OCI-LY7 (cell line): ENCODE data around the gene LIFR. TPM values are rescaled to one million over a fixed set of nuclear protein-coding genes. Genes with fewer than 3 reads are reported as not detected.

Source experiments
- BruUV-seq: library from RNA; stranded (reverse); fragments of 400-500 nt; replicated peaks from 2 replicates; lab custom pipeline; 2021; lab: Mats Ljungman, UMichigan
- CTCF ChIA-PET: fragments of 300-600 bp; sonication (Branson Sonifier 250); formaldehyde crosslinking; loops from one replicate; lab custom pipeline; 2022; ENCODE audit warnings: antibody characterized with exemption; ENCODE audit not compliant: unreplicated experiment; lab: Charles Lee
- POLR2A ChIA-PET: fragments of 300-600 bp; sonication (Branson Sonifier 250); formaldehyde crosslinking; loops from one replicate; lab custom pipeline; 2022; ENCODE audit warnings: antibody characterized with exemption; lab: Charles Lee
- DNase-seq: peaks from one replicate; pipeline ENCODE4 v3.0.0-alpha.2; 2015; ENCODE audit warnings: low spot score
- H2AFZ ChIP-seq: fragments of 200-600 bp; sonication (generic), shearing (Covaris generic); 2 replicates; pipeline ENCODE4 v1.6.1; 2014; ENCODE audit warnings: mild to moderate bottlenecking, antibody characterized with exemption, low read length, moderate library complexity
- H3K27ac ChIP-seq: fragments of 200-600 bp; sonication (generic); 2 replicates; pipeline ENCODE4 v1.5.1; 2014; ENCODE audit warnings: mixed run types, low read depth, mild to moderate bottlenecking, moderate library complexity, low read length, inconsistent platforms; ENCODE audit not compliant: poor library complexity, severe bottlenecking
- H3K36me3 ChIP-seq: fragments of 200-600 bp; sonication (generic); 2 replicates; pipeline ENCODE4 v1.6.1; 2014; ENCODE audit warnings: mild to moderate bottlenecking, antibody characterized with exemption, low read length, moderate library complexity, mixed read lengths; ENCODE audit not compliant: insufficient read depth
- H3K4me1 ChIP-seq: fragments of 200-600 bp; sonication (generic); 2 replicates; pipeline ENCODE4 v1.5.1; 2014; ENCODE audit warnings: mild to moderate bottlenecking, low read length; ENCODE audit not compliant: insufficient read depth, poor library complexity, severe bottlenecking
- H3K4me2 ChIP-seq: fragments of 200-600 bp; sonication (generic); 2 replicates; pipeline ENCODE4 v1.6.1; 2014; ENCODE audit warnings: mild to moderate bottlenecking, low read length
- H3K4me3 ChIP-seq: fragments of 200-600 bp; sonication (generic); 2 replicates; pipeline ENCODE4 v1.5.1; 2014; ENCODE audit warnings: mild to moderate bottlenecking, low read depth, low read length; ENCODE audit not compliant: poor library complexity, severe bottlenecking
- H3K79me2 ChIP-seq: fragments of 200-600 bp; sonication (generic); 2 replicates; pipeline ENCODE4 v1.6.1; 2016; ENCODE audit warnings: low read depth, mild to moderate bottlenecking, low read length, moderate library complexity, mixed read lengths; ENCODE audit not compliant: insufficient read depth
- H3K9me2 ChIP-seq: fragments of 200-600 bp; sonication (generic); 2 replicates; pipeline ENCODE4 v1.6.1; 2016; ENCODE audit warnings: mild to moderate bottlenecking, low read length, mixed read lengths; ENCODE audit not compliant: insufficient read depth
- H3K9me3 ChIP-seq: fragments of 200-600 bp; sonication (generic); 2 replicates; pipeline ENCODE4 v1.6.1; 2014; ENCODE audit warnings: mild to moderate bottlenecking, mixed run types, low read length, mixed read lengths
- H4K20me1 ChIP-seq: fragments of 200-600 bp; sonication (generic); 2 replicates; pipeline ENCODE4 v1.6.1; 2014; ENCODE audit warnings: mild to moderate bottlenecking, antibody characterized with exemption, low read length, moderate library complexity, mixed read lengths; ENCODE audit not compliant: insufficient read depth
- CTCF ChIP-seq: fragments of 200-600 bp; sonication (generic); conservative IDR thresholded peaks from 2 replicates; pipeline ENCODE4 v1.5.1; 2014; ENCODE audit warnings: mild to moderate bottlenecking, antibody characterized with exemption, low read length, moderate library complexity, mixed read lengths
- EZH2phosphoT487 ChIP-seq: fragments of 200-600 bp; sonication (generic); IDR thresholded peaks from 2 replicates; pipeline ENCODE4 v1.6.1; 2018; ENCODE audit warnings: low read depth, borderline replicate concordance, mild to moderate bottlenecking, mixed run types, antibody characterized with exemption, low read length, moderate library complexity, mixed read lengths
- intact Hi-C: fragments of 100-400 bp; cut with micrococcal nuclease; formaldehyde crosslinking; loops from one replicate; pipeline ENCODE4 v1.10.0; 2022; ENCODE audit not compliant: unreplicated experiment
- total RNA-seq, 2 experiments: library from RNA; depleted of rRNA in 1 of 2; stranded (reverse); fragments of >200 nt in 1 of 2; shearing (Covaris generic) in 1 of 2; gene quantifications; 2 replicates each; pipeline ENCODE4 v1.2.3, GENCODE V29; 2014 to 2022

The LIFR gene
- total RNA-seq, 2 experiments from 2014 or later = not detected

GRCh38 chr5:38497946-38498345, 58.5 kb downstream of the LIFR start:
- Histone ChIP-seq H2AFZ (no peak overlapping the region), H4K20me1 (no peaks in the 10 kb centered on the region), H3K79me2 (no peaks in the 10 kb centered on the region), H3K4me2 (no peak overlapping the region), H3K4me3 (no peak overlapping the region), H3K27ac (no peak overlapping the region), H3K9me2 (no peaks in the 10 kb centered on the region), H3K4me1 (no peaks in the 10 kb centered on the region), H3K36me3 (no peaks in the 10 kb centered on the region), H3K9me3 (no peaks in the 10 kb centered on the region)
- CTCF ChIA-PET = no interaction called here
- BruUV-seq = no TSS peak
- POLR2A ChIA-PET = interaction anchor here (0.7 kb wide), 1 partner anchor 407 kb away, joined by 3 read pairs; no protein-coding TSS in a partner anchor
- intact Hi-C loops = no loop called here
- TF ChIP-seq CTCF (0 out of 2 replicates have a peak, but pooled peaks have one; percentile 18), EZH2phosphoT487 (no peak)
- no peak for DNase-seq

GRCh38 chr5:38494763-38495162, 61.7 kb downstream of the LIFR start:
- Histone ChIP-seq H2AFZ (no peak overlapping the region), H3K4me1 (no peaks in the 10 kb centered on the region), H3K79me2 (no peaks in the 10 kb centered on the region), H3K4me3 (no peak overlapping the region), H3K9me2 (no peaks in the 10 kb centered on the region), H4K20me1 (no peaks in the 10 kb centered on the region), H3K4me2 (no peak overlapping the region), H3K36me3 (no peaks in the 10 kb centered on the region), H3K9me3 (no peaks in the 10 kb centered on the region), H3K27ac (no peak overlapping the region)
- ChIA-PET CTCF (interaction anchor here (0.6 kb wide), 1 partner anchor 53 kb away, joined by 3 read pairs; no protein-coding TSS in a partner anchor), POLR2A (no interaction called here)
- intact Hi-C loops = no loop called here
- no peak for DNase-seq
- BruUV-seq = no TSS peak
- TF ChIP-seq CTCF = no peak
- TF ChIP-seq EZH2phosphoT487 = no peak

- intact Hi-C loops = no loop called here
- Histone ChIP-seq H4K20me1 (no peaks in the 10 kb centered on the region), H3K4me3 (no peak overlapping the region), H3K4me2 (no peak overlapping the region), H3K9me3 (no peaks in the 10 kb centered on the region), H2AFZ (no peak overlapping the region), H3K36me3 (no peaks in the 10 kb centered on the region), H3K4me1 (no peaks in the 10 kb centered on the region), H3K27ac (no peak overlapping the region), H3K79me2 (no peaks in the 10 kb centered on the region), H3K9me2 (no peaks in the 10 kb centered on the region)
- BruUV-seq = no TSS peak
- POLR2A ChIA-PET = no interaction called here
- CTCF ChIA-PET = no interaction called here
- no peak for DNase-seq
- no peak for TF ChIP-seq CTCF
- no peak for TF ChIP-seq EZH2phosphoT487
Observed at GRCh38 chr5:38494175-38494574, 62.3 kb downstream of the LIFR start.
